Smooth muscle cell (in vitro differentiated cells): Measurements from ENCODE around the gene LAMA1. TPM values are rescaled to one million over a fixed set of nuclear protein-coding genes. Genes with fewer than 3 reads are reported as not detected.

ENCODE experiments used
- DNase-seq: peaks from one replicate; lab custom pipeline; 2025; ENCODE audit not compliant: unreplicated experiment; lab: John Stamatoyannopoulos, UW
- H2AFZ ChIP-seq: fragments of 200-600 bp; sonication (generic); 2 replicates; pipeline ENCODE4 v1.6.0; 2016; ENCODE audit warnings: antibody characterized with exemption, low read depth, mild to moderate bottlenecking
- H3F3A ChIP-seq: fragments of 200-600 bp; sonication (generic); 2 replicates; pipeline ENCODE4 v1.6.0; 2017; ENCODE audit warnings: antibody characterized with exemption, low read depth
- H3K27ac ChIP-seq: fragments of 200-600 bp; sonication (generic); 2 replicates; pipeline ENCODE4 v1.5.1; 2016; ENCODE audit warnings: low read depth, mild to moderate bottlenecking
- H3K27me3 ChIP-seq: fragments of 200-600 bp; sonication (generic); 2 replicates; pipeline ENCODE4 v1.6.1; 2016; ENCODE audit warnings: low read depth, mild to moderate bottlenecking
- H3K36me3 ChIP-seq: fragments of 200-600 bp; sonication (generic); 2 replicates; pipeline ENCODE4 v1.5.1; 2016; ENCODE audit warnings: low read depth
- H3K4me1 ChIP-seq: fragments of 200-600 bp; sonication (generic); 2 replicates; pipeline ENCODE4 v1.5.1; 2016; ENCODE audit warnings: low read depth
- H3K4me2 ChIP-seq: fragments of 200-600 bp; sonication (generic); 2 replicates; pipeline ENCODE4 v1.6.0; 2016; ENCODE audit warnings: mild to moderate bottlenecking
- H3K4me3 ChIP-seq: fragments of 200-600 bp; sonication (generic); 2 replicates; pipeline ENCODE4 v1.5.1; 2016; ENCODE audit warnings: mild to moderate bottlenecking
- H3K79me2 ChIP-seq: fragments of 200-600 bp; sonication (generic); 2 replicates; pipeline ENCODE4 v1.6.0; 2016; ENCODE audit warnings: low read depth, mild to moderate bottlenecking
- H3K9ac ChIP-seq: fragments of 200-600 bp; sonication (generic); 2 replicates; pipeline ENCODE4 v1.6.0; 2016; ENCODE audit warnings: low read depth
- H3K9me3 ChIP-seq: fragments of 200-600 bp; sonication (generic); replicated peaks from 2 replicates; pipeline ENCODE4 v1.5.1; 2016; ENCODE audit warnings: low read depth
- H4K20me1 ChIP-seq: fragments of 200-600 bp; sonication (generic); 2 replicates; pipeline ENCODE4 v1.6.0; 2016; ENCODE audit warnings: low read depth
- CTCF ChIP-seq: fragments of 200-600 bp; sonication (generic); IDR thresholded peaks from 2 replicates; pipeline ENCODE4 v1.5.1; 2017; ENCODE audit warnings: borderline replicate concordance, mild to moderate bottlenecking, antibody characterized with exemption; ENCODE audit not compliant: insufficient read depth, poor library complexity, severe bottlenecking
- WGBS: methylation state at CpG from one replicate; pipeline ENCODE4 v1.1.7; 2016; ENCODE audit warnings: low lambda C conversion rate; 5-methylcytosine and 5-hydroxymethylcytosine counted together
- polyA plus RNA-seq: library from polyadenylated mRNA; unstranded; fragments of >200 nt; fragmentation: Nextera tagmentation; extraction: Ambion mirVana; gene quantifications from 2 replicates; pipeline ENCODE4 v1.2.1, GENCODE V29; 2016
- total RNA-seq: library from RNA; depleted of rRNA; stranded (reverse); fragments of >200 nt; gene quantifications from 2 replicates; pipeline ENCODE4 v1.2.3, GENCODE V29; 2014

Gene LAMA1
- total and polyA plus RNA-seq, 2 experiments from 2014 or later, result 6.7 to 9.7 TPM

- H3F3A ChIP-seq, result peaks cover 5% of the 10 kb centered on the region
Measured at GRCh38 chr18:7079231-7079630, 38.4 kb downstream of the LAMA1 start.

GRCh38 chr18:7072593-7072992 is 45.0 kb downstream of the LAMA1 start:
- H4K20me1 ChIP-seq, result no peaks in the 10 kb centered on the region
- no peaks in the 10 kb centered on the region for H3K9me3 ChIP-seq
- no peak overlapping the region for H3K4me3 ChIP-seq
- WGBS, result 93% methylated on average over 8 of the region's 8 CpGs
- TF ChIP-seq CTCF, result no peak
- no peaks in the 10 kb centered on the region for H3K36me3 ChIP-seq
- DNase-seq, result no peak
- no peaks in the 10 kb centered on the region for H3K79me2 ChIP-seq
- no peaks in the 10 kb centered on the region for H3F3A ChIP-seq
- no peak overlapping the region for H3K27ac ChIP-seq
- H3K9ac ChIP-seq, result no peak overlapping the region
- H2AFZ ChIP-seq, result no peak overlapping the region
- H3K4me2 ChIP-seq, result no peak overlapping the region
- peaks cover 4% of the 10 kb centered on the region for H3K4me1 ChIP-seq
- H3K27me3 ChIP-seq, result no peaks in the 10 kb centered on the region

More at GRCh38 chr18:7079231-7079630, 38.4 kb downstream of the LAMA1 start:
- H4K20me1 ChIP-seq, result no peaks in the 10 kb centered on the region
- H3K27ac ChIP-seq, result no peak overlapping the region
- TF ChIP-seq CTCF, result no peak
- H2AFZ ChIP-seq, result no peak overlapping the region
- no peak overlapping the region for H3K4me3 ChIP-seq
- no peaks in the 10 kb centered on the region for H3K27me3 ChIP-seq
- H3K36me3 ChIP-seq, result no peaks in the 10 kb centered on the region
- WGBS, result 95% methylated on average over 1 of the region's 1 CpG
- DNase-seq, result no peak
- H3K4me2 ChIP-seq, result no peak overlapping the region
- no peaks in the 10 kb centered on the region for H3K9me3 ChIP-seq
- H3K79me2 ChIP-seq, result no peaks in the 10 kb centered on the region
- H3K4me1 ChIP-seq, result peaks cover under 1% of the 10 kb centered on the region
- H3K9ac ChIP-seq, result no peak overlapping the region

GRCh38 chr18:7071600-7071999 is 46.0 kb downstream of the LAMA1 start:
- no peaks in the 10 kb centered on the region for H3K9me3 ChIP-seq
- no peak for TF ChIP-seq CTCF
- H3K36me3 ChIP-seq, result no peaks in the 10 kb centered on the region
- H4K20me1 ChIP-seq, result no peaks in the 10 kb centered on the region
- H3K79me2 ChIP-seq, result no peaks in the 10 kb centered on the region
- H3K4me2 ChIP-seq, result no peak overlapping the region
- no peaks in the 10 kb centered on the region for H3F3A ChIP-seq
- H3K27ac ChIP-seq, result no peak overlapping the region
- no peak overlapping the region for H2AFZ ChIP-seq
- no peak for DNase-seq
- H3K9ac ChIP-seq, result no peak overlapping the region
- no peak overlapping the region for H3K4me3 ChIP-seq
- no peaks in the 10 kb centered on the region for H3K27me3 ChIP-seq
- peaks cover 4% of the 10 kb centered on the region for H3K4me1 ChIP-seq
- WGBS, result 80% methylated on average over 2 of the region's 2 CpGs

GRCh38 chr18:7070466-7070865 is 47.1 kb downstream of the LAMA1 start:
- 85% methylated on average over 2 of the region's 2 CpGs for WGBS
- Histone ChIP-seq H4K20me1 (no peaks in the 10 kb centered on the region), H2AFZ (no peak overlapping the region), H3F3A (no peaks in the 10 kb centered on the region), H3K27me3 (no peaks in the 10 kb centered on the region), H3K36me3 (no peaks in the 10 kb centered on the region), H3K79me2 (no peaks in the 10 kb centered on the region), H3K4me2 (no peak overlapping the region), H3K9ac (no peak overlapping the region), H3K9me3 (no peaks in the 10 kb centered on the region), H3K27ac (no peak overlapping the region), H3K4me1 (peaks cover 4% of the 10 kb centered on the region), H3K4me3 (no peak overlapping the region)
- TF ChIP-seq CTCF, result no peak
- DNase-seq, result no peak
